DND-41 (cell line): ENCODE results near the gene NKAIN4.
A peak's percentile ranks its signal among the peaks of the same experiment; 100 is the strongest.

Experiments used
- ATAC-seq: fragments of 200-7000 bp; cut with Tn5 transposase; 3 replicates; pipeline ENCODE4 v1.9.1; 2021; ENCODE audit warnings: low read depth; ENCODE audit not compliant: insufficient read depth
- DNase-seq: peaks from one replicate; pipeline ENCODE4 v3.0.0-alpha.2; 2020
- H2AFZ ChIP-seq: 2 replicates; pipeline ENCODE4 v1.6.0; 2012; ENCODE audit warnings: low read depth, low read length
- H3K27ac ChIP-seq: 2 replicates; pipeline ENCODE4 v1.5.1; 2012; ENCODE audit warnings: low read length, inconsistent platforms
- H3K27me3 ChIP-seq: fragments of 200-600 bp; sonication (generic); 2 replicates; pipeline ENCODE4 v1.6.0; 2012; ENCODE audit warnings: low read length, mild to moderate bottlenecking, inconsistent platforms; ENCODE audit not compliant: insufficient read depth, poor library complexity
- H3K36me3 ChIP-seq: 2 replicates; pipeline ENCODE4 v1.5.1; 2012; ENCODE audit warnings: low read length, inconsistent platforms; ENCODE audit not compliant: insufficient read depth
- H3K4me1 ChIP-seq: 2 replicates; pipeline ENCODE4 v1.5.1; 2012; ENCODE audit warnings: mild to moderate bottlenecking, low read length; ENCODE audit not compliant: insufficient read depth
- H3K4me2 ChIP-seq: 2 replicates; pipeline ENCODE4 v1.6.0; 2012; ENCODE audit warnings: mild to moderate bottlenecking, moderate library complexity, low read length, inconsistent platforms; ENCODE audit not compliant: insufficient read depth
- H3K4me3 ChIP-seq, 2 experiments: fragments of 200-600 bp in 1 of 2; shearing (Covaris generic) in 1 of 2; 2 replicates each; pipeline ENCODE4 v1.5.1; 2012 to 2016; ENCODE audit warnings: inconsistent platforms in 2 of 2, low read length in 2 of 2, mild to moderate bottlenecking in 2 of 2, low read depth in 1 of 2, moderate library complexity in 1 of 2
- H3K79me2 ChIP-seq: 2 replicates; pipeline ENCODE4 v1.6.0; 2012; ENCODE audit warnings: low read length, inconsistent platforms; ENCODE audit not compliant: insufficient read depth
- H3K9ac ChIP-seq: 2 replicates; pipeline ENCODE4 v1.6.0; 2012; ENCODE audit warnings: low read depth, mild to moderate bottlenecking, inconsistent platforms, low read length, moderate library complexity
- H3K9me3 ChIP-seq: 2 replicates; pipeline ENCODE4 v1.5.1; 2012; ENCODE audit warnings: low read length, moderate library complexity, mild to moderate bottlenecking, inconsistent platforms; ENCODE audit not compliant: insufficient read depth, severe bottlenecking
- H4K20me1 ChIP-seq: 2 replicates; pipeline ENCODE4 v1.6.0; 2012; ENCODE audit warnings: low read length; ENCODE audit not compliant: insufficient read depth
- EZH2 ChIP-seq: IDR thresholded peaks from 3 replicates; pipeline ENCODE4 v1.6.1; 2012; ENCODE audit warnings: borderline replicate concordance, low read depth, mild to moderate bottlenecking, moderate library complexity, low read length, inconsistent platforms; ENCODE audit not compliant: severe bottlenecking
- TF ChIP-seq, protein P1 (sequence below): IDR thresholded peaks from 2 replicates; pipeline ENCODE4 v1.5.1; 2012; ENCODE audit warnings: borderline replicate concordance, low read length, moderate library complexity, mild to moderate bottlenecking; ENCODE audit not compliant: poor library complexity, severe bottlenecking; ENCODE audit errors: extremely low read depth

Gene NKAIN4

GRCh38 chr20:63212792-63213191 is 41.5 kb downstream of the NKAIN4 start:
- DNase-seq (no peak), ATAC-seq (no peak)
- Histone ChIP-seq H2AFZ (no peak overlapping the region), H4K20me1 (peaks cover 75% of the 10 kb centered on the region), H3K9me3 (no peaks in the 10 kb centered on the region), H3K79me2 (peaks cover 81% of the 10 kb centered on the region), H3K4me1 (peaks cover 58% of the 10 kb centered on the region), H3K36me3 (peaks cover 75% of the 10 kb centered on the region), H3K9ac (peak overlapping the region; percentile 7; the same call in 1 of the 2 replicates), H3K27me3 (no peaks in the 10 kb centered on the region), H3K4me2 (peak overlapping the region; percentile 86; the same call in 1 of the 2 replicates), H3K4me3 (peak overlapping the region in 1 of 2 experiments; percentile 17; a peak in 1 of 4 replicates), H3K27ac (no peak overlapping the region)
- TF ChIP-seq, protein P1, sequence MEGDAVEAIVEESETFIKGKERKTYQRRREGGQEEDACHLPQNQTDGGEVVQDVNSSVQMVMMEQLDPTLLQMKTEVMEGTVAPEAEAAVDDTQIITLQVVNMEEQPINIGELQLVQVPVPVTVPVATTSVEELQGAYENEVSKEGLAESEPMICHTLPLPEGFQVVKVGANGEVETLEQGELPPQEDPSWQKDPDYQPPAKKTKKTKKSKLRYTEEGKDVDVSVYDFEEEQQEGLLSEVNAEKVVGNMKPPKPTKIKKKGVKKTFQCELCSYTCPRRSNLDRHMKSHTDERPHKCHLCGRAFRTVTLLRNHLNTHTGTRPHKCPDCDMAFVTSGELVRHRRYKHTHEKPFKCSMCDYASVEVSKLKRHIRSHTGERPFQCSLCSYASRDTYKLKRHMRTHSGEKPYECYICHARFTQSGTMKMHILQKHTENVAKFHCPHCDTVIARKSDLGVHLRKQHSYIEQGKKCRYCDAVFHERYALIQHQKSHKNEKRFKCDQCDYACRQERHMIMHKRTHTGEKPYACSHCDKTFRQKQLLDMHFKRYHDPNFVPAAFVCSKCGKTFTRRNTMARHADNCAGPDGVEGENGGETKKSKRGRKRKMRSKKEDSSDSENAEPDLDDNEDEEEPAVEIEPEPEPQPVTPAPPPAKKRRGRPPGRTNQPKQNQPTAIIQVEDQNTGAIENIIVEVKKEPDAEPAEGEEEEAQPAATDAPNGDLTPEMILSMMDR: no peak
- TF ChIP-seq EZH2: no peak

- Histone ChIP-seq H3K79me2 (peaks cover 85% of the 10 kb centered on the region), H4K20me1 (peaks cover 78% of the 10 kb centered on the region), H3K4me2 (peak overlapping the region; percentile 86; the same call in 1 of the 2 replicates), H3K9ac (no peak overlapping the region), H2AFZ (no peak overlapping the region), H3K4me3 (peak overlapping the region in 1 of 2 experiments; percentile 17; a peak in 1 of 4 replicates), H3K36me3 (peaks cover 79% of the 10 kb centered on the region), H3K27me3 (no peaks in the 10 kb centered on the region), H3K27ac (0 out of 2 replicates have a peak overlapping the region, but pooled peaks have one; percentile 14), H3K9me3 (no peaks in the 10 kb centered on the region), H3K4me1 (peaks cover 58% of the 10 kb centered on the region)
- ATAC-seq: no peak
- DNase-seq: no peak
- TF ChIP-seq, protein P1: no peak
- TF ChIP-seq EZH2: no peak
These were observed 41.9 kb downstream of the NKAIN4 start for GRCh38 chr20:63212393-63212730.

DNA sequence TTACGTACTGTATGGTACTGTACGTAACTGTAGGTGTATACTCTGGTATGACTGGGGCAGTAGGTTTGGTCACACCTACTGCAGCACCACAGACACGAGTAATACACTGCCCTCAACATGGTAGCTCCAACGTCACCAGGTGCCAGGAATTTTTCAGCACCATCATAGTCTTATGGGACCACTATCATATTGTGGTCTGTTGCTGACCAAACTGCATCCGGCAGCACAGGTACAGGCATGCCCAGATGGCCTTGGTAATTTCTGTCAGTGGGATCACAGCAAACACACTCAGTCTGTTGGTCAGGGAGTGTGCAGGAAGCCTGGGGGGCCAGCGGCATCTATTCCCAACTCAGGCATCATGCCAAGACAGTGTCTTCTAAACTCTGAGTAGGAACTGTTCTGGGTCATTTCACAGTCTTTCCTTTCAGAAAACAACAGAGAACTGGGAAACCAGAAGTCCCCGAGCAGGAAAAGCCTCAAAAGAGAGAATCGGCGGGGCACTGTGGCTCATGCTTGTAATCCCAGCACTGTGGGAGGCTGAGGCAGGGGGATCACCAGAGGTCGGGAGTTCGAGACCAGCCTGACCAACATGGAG is 44.2 kb downstream of the NKAIN4 start:
- Histone ChIP-seq H2AFZ (no peak overlapping the region), H3K9ac (no peak overlapping the region), H3K9me3 (no peaks in the 10 kb centered on the region), H4K20me1 (peaks cover 93% of the 10 kb centered on the region), H3K36me3 (peaks cover 96% of the 10 kb centered on the region), H3K4me3 (no peak overlapping the region), H3K4me2 (peak overlapping the region; percentile 11; the same call in 1 of the 2 replicates), H3K4me1 (peaks cover 46% of the 10 kb centered on the region), H3K27me3 (no peaks in the 10 kb centered on the region), H3K27ac (no peak overlapping the region), H3K79me2 (peaks cover 99% of the 10 kb centered on the region)
- DNase-seq (no peak), ATAC-seq (no peak)
- TF ChIP-seq, protein P1: no peak
- TF ChIP-seq EZH2: no peak
